Islet precursor cell (in vitro differentiated cells): ENCODE results near the gene NCS1.

ENCODE experiments used
- DNase-seq: peaks from one replicate; pipeline ENCODE4 v3.0.0-alpha.2; 2018

The NCS1 gene

GRCh38 chr9:130195638-130196037 is 23.4 kb downstream of the NCS1 start:
- DNase-seq: no peak

- no peak for DNase-seq
These were observed 24.4 kb downstream of the NCS1 start for GRCh38 chr9:130196643-130197042.

DNA sequence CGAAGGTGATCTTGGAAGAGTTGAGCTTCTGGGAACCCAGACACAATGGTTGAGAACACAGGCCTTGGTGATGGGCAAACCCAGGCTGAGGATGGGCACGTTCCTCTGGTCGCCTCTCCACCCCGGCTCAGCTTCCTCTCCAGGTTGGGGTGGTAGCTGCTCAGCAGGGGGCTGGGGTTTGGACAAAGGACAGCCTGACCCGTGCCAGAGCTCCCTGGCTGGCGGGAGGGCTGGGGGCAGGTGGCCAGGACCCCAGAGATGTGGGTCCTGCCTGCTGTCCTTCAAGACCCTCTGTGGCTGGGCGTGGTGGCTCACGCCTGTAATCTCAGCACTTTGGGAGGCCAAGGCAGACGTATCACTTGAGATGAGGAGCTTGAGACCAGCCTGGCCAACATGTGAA is 25.2 kb downstream of the NCS1 start:
- no peak for DNase-seq

DNA sequence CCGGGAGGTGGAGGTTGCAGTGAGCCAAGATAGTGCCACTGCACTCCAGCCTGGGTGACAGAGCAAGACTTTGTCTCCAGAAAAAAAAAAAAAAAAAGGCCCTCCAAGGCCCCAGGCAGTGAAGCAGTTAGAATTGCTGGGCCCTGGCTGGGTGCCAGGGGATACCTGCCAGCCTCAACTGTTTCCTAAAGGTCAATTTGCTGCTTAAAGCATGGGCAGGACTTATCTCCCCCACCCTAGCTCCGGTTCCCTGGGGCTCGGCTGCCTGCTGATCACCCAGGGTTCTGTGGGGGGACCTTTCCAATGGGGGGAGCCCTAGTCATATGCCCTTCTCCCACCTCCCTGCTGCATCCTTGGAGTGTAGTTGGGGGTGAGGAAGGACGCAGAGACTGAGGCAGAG is 25.7 kb downstream of the NCS1 start:
- DNase-seq: no peak

- no peak for DNase-seq
These were observed 26.4 kb downstream of the NCS1 start for GRCh38 chr9:130198501-130199179.

DNA sequence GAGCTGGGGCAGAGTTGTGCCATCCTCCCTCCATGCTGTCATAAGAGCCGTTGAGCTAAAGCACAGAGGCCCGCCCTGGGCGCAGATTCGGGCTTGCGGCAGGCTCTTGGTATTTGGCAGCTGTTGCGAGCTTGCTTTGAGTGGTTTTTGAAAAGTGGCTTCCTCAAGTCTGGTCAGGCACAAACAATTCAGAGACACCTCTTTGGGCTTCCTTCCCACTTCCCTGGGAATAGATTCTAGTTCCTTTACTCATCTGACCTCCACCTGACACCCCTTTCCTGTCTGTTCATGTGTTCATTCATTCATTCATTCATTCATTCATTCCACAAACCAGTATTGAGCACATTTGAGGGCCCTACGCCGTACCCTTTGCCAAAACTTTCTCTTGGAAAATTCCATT is 27.4 kb downstream of the NCS1 start:
- DNase-seq: no peak

- DNase-seq: no peak
These were observed 28.0 kb downstream of the NCS1 start for GRCh38 chr9:130200038-130200849.

DNA sequence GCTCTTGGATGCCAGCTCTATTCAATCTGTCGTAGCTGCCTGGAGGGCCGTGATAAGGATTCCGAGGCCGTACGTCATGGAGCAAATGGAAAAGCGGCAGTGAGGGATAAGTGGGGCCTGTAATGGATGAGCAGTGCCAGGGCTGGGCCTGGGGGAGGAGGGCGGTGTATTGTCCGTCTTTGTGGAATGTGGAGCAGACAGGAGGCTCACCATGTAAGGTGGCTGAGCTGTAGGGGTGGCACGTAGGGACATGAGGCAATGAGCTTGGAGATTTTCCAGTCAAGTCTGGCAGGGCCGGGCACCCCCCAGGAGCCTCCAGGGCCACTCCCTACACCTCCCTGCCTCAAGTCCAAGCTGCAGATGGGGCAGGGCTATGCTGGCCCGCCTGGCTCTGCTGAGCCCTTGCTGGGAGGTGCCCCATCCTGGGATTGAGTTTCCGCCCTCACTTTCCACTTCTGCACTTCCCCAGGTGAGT is 29.2 kb downstream of the NCS1 start:
- no peak for DNase-seq

DNA sequence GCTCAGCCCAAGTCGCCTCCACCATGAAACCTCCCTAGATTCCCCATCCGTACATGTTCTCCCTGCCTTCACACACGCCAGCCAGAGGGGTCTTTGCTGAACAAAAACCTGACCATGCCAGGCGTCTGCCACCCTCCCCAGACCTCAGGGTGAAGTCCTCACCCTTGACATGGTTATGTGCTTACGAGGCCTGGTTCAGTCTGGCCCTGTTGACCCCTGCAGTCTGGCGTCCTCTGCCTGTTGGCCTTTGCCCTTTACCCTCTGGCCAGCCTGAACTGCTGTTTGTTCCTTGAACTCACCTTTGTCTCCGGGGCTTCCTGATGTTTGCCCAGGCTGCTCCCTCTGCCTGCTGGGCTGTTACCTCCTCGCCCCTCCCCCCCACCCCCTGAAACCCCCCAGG is 29.8 kb downstream of the NCS1 start:
- no peak for DNase-seq

- DNase-seq: no peak
These were observed 32.1 kb downstream of the NCS1 start for GRCh38 chr9:130204341-130204740.

DNA sequence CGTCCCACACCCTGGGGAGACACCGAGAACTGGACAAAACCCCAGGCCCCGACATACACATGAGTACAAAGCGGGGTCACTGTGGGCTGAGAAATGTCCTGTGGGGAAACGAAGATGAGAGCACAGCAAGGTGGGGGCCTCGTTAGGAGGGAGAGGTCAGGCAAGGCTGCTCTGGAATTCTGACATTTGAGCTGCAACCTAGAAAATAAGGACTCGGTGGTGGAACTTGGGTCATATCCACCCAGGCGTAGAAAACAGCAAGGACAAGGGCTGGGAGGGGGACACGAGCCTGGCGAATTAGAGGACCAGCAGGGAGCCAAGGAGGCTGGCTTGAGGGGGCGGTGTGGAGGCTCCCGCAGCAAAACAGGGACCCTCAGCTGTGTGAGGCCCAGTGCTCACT is 32.8 kb downstream of the NCS1 start:
- no peak for DNase-seq

DNA sequence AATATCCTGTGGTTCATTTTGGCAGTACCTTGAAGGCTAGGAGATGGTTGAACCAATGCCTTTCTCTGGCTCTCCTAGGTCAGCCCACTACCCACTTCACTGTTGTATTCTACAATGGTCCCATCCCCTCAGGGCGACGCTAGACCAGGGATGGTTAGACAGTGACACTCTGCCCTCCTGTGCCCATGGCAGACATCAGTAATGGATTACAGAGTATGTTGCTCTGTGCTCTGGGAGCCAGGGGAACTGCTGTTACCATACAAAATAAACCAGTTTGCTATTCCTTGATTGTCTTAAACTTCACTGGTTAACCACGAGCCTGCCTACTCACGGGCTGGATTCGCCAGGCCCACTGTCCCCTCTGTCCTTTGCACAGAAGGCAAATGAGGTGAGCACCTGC is 33.7 kb downstream of the NCS1 start:
- no peak for DNase-seq

GRCh38 chr9:130206579-130206978 is 34.4 kb downstream of the NCS1 start:
- no peak for DNase-seq

DNA sequence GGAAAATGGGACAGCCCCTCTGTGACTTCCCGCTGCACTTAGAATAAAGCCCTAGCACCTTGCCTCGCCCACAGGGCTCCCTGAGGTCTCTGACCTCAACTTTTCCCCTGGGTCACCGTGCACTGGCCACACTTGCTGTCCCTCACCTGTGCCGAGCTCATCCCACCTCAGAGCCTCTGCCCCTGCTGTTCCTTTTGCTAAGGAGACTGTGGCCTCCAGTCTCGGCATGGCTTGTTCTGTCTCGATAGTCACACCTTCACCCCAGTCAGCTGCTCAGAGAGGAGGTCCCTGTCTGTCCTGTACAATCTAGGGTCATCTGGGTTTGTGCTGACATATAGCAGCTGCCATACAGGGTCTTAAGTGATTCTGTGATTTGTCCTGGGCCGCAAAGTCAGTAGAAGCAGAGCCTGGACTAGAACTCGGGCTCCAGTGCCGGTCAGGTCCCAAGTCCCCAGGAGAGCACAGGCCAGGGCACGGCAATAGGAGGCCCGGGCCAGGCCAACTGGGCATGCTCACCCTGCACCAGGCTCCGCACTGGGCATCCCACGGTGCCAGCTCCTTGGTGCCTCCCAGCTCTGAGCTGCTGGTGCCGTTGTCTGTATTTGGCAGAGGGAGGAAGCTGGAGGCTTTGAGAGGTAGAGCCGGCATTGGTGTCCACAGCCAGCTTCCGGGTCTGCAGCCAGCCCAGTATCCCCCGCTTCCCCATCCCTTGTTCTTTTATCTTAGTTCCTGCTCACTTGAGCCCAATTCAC is 35.2 kb downstream of the NCS1 start:
- no peak for DNase-seq

GRCh38 chr9:130208600-130209347 is 36.6 kb downstream of the NCS1 start:
- DNase-seq: no peak

DNA sequence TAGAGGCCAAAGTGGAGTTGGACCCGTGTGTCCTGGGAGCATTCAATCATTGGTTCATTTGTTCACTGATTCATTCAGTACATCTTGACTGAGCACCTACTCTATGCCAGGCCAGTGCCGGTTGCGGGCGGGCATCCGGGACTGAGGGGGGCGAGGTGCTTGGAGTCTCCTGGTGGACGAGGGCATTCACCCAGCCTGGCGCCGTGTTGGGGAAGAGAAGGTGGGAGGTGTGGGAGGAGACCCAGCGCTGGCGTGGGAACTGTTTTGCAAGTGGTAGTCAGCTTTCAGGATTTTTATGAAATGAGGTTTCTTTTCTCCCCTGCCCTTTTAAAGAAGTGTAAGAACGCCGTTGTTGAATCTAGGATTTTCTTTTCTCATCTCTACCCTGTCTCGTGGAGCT is 37.2 kb downstream of the NCS1 start:
- no peak for DNase-seq

GRCh38 chr9:130211548-130212226 is 39.5 kb downstream of the NCS1 start:
- no peak for DNase-seq

- no peak for DNase-seq
These were observed 40.5 kb downstream of the NCS1 start for GRCh38 chr9:130212543-130213297.

- peak; percentile 95 for DNase-seq
These were observed 41.9 kb downstream of the NCS1 start for GRCh38 chr9:130213911-130214761.

DNA sequence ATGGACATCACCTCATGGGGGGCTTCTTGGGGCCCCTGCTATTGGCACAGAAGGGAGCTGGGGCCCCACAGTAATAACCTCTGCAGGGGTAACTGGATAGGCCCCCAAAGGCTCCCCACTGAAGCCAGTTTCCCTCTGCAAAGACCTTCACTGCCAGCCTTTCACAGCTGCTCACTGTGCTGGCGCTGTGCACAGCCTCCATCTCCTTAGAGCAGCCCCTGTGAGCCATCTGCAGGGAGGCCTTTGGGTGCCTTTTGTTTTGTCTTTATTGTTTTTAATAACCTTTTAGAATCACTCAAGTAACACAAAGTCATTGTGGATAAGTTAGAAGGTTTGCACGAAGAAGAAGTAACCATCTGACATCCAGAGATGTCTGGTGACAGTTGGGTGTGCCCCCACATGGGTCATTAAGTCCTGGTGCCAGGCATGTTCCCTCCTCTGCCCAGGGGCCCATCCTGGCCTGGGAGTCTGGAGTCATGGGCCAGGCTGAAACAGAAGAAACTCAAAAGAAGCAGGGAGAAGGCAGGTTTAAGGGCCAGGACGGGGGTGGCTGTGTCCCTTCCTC is 42.7 kb downstream of the NCS1 start:
- no peak for DNase-seq
